NCI-H748 (cell line): Measurements from ENCODE around the gene SPHK2.
"Not testable (repeated sequence)": the region's sequence is repeated elsewhere in the genome, so short reads cannot be mapped to it uniquely, and the experiment has no call there.

Source experiments
- DNase-seq: peaks from one replicate; lab custom pipeline; 2025; ENCODE audit not compliant: unreplicated experiment; lab: John Stamatoyannopoulos, UW

SPHK2 gene

DNA sequence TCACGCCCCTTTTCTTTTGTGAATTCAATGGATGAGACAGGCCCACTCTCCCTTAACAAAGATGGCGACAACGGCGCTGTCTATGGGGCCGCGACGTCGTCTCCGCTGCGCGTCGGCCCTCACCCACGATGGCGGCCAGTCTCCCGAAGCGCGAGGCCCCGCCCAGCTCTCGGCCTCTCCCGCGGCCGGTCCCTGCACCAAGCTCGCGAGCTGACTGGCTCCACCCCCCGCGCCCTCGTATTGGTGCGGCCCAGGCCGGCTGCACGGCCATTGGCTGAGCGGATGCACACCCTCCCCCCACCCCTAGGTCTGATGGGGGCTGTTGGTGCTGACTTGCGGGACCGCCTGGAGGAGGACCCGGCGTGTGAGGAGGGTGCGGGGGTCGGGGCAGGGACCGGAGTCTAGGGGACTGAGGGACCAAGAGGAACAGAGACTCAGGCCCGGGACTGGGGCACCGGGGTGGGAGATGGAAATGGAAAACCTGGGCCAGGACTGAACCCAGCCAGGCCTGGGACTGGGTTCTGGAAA is 4.8 kb downstream of the SPHK2 start:
- peak; percentile 100 for DNase-seq

GRCh38 chr19:48624791-48625723 is 5.8 kb downstream of the SPHK2 start:
- DNase-seq: peak; percentile 40

DNA sequence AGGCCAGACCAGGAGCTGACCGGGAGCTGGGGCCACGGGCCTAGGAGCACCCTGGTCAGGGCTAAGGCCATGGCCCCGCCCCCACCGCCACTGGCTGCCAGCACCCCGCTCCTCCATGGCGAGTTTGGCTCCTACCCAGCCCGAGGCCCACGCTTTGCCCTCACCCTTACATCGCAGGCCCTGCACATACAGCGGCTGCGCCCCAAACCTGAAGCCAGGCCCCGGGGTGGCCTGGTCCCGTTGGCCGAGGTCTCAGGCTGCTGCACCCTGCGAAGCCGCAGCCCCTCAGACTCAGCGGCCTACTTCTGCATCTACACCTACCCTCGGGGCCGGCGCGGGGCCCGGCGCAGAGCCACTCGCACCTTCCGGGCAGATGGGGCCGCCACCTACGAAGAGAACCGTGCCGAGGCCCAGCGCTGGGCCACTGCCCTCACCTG is 6.6 kb downstream of the SPHK2 start:
- DNase-seq: no peak

GRCh38 chr19:48627201-48627864 is 8.0 kb downstream of the SPHK2 start:
- no peak for DNase-seq

- DNase-seq: no peak
Measured at GRCh38 chr19:48627865-48628314, 8.6 kb downstream of the SPHK2 start.

DNA sequence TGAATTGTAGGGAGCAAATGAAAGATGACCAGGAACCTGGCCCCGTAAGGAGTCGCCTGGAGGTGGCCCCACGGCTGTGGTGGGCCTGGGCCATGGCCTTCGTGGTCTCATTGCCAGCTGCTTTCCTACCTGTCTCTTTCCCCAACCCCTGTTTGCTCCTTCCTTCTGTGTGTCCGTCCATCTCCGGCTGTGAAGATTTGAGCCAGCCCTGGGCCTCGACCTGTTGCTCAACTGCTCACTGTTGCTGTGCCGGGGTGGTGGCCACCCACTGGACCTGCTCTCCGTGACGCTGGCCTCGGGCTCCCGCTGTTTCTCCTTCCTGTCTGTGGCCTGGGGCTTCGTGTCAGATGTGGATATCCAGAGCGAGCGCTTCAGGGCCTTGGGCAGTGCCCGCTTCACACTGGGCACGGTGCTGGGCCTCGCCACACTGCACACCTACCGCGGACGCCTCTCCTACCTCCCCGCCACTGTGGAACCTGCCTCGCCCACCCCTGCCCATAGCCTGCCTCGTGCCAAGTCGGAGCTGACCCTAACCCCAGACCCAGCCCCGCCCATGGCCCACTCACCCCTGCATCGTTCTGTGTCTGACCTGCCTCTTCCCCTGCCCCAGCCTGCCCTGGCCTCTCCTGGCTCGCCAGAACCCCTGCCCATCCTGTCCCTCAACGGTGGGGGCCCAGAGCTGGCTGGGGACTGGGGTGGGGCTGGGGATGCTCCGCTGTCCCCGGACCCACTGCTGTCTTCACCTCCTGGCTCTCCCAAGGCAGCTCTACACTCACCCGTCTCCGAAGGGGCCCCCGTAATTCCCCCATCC is 9.4 kb downstream of the SPHK2 start:
- DNase-seq: no peak

- no peak for DNase-seq
Measured at GRCh38 chr19:48629297-48629598, 9.9 kb downstream of the SPHK2 start.

DNA sequence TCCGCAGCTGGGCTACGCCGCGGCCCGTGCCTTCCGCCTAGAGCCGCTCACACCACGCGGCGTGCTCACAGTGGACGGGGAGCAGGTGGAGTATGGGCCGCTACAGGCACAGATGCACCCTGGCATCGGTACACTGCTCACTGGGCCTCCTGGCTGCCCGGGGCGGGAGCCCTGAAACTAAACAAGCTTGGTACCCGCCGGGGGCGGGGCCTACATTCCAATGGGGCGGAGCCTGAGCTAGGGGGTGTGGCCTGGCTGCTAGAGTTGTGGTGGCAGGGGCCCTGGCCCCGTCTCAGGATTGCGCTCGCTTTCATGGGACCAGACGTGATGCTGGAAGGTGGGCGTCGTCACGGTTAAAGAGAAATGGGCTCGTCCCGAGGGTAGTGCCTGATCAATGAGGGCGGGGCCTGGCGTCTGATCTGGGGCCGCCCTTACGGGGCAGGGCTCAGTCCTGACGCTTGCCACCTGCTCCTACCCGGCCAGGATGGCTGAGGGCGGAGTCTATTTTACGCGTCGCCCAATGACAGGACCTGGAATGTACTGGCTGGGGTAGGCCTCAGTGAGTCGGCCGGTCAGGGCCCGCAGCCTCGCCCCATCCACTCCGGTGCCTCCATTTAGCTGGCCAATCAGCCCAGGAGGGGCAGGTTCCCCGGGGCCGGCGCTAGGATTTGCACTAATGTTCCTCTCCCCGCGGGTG is 10.4 kb downstream of the SPHK2 start:
- peak; percentile 92 for DNase-seq

GRCh38 chr19:48630296-48631063 is 11.2 kb downstream of the SPHK2 start:
- no peak for DNase-seq

GRCh38 chr19:48631225-48631624 is 11.9 kb downstream of the SPHK2 start:
- DNase-seq: peak; percentile 72

GRCh38 chr19:48632286-48632685 is 13.0 kb downstream of the SPHK2 start:
- DNase-seq: not testable (repeated sequence)

DNA sequence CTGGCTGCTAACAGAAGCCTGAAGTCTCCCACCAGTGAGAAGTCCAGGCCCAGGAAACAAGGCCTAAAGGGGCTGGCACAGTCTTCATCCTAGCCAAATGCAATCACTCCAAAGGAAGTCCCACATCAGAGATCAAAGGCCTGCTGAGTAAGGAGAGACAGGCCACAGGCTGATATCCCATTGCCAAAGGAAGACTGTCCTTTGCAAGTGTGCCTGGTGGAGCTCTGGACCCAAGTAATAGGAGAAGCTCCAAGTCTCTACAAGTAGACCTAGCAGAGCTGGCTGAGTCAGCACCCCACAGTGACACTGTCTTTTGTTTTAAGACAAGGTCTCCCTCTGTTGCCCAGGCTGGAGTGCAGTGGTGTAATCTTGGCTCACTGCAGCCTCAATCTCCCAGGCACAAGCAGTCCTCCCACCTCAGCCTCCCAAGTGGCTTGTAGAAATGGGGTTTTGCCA is 13.4 kb downstream of the SPHK2 start:
- no peak for DNase-seq

DNA sequence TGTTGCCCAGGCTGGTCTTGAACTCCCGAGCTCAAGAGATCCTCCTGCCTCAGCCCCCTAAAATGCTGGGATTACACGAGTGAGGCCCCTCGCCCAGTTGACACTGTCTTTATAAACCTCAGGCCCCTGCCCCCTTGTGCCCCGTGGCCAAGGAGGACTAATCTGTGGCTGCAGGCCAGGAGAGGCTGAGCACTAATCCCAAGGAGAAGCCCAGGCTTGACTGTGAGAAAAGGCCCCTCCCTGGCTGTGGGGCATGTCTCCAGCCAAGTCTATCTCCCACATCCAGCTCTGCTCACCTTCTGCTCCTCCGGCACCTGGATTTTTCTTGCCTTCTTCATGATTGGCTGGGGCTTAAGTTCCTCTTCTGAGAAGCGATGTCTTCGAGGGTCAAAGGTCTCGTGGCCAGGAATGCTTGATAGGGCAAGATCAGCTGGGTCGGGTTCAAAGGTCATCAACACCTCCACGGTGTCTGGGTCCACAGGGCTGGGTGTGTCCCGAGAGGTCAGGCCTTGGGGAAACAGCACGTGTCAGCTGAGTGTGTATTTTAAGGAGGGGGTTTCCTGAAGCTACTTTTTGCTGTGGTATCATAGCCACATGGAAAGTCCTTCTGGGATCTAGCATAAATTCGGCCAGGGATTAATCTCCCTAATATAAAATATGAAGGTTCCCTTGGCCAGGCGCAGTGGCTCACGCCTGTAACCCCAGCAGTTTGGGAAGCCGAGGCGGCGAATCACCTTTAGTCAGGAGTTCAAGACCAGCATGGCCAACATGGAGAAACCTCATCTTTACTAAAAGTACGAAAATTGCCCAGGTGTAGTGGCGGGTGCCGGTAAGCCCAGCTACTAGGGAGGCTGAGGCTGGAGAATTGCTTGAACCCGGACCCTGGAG is 14.1 kb downstream of the SPHK2 start:
- DNase-seq: no peak

GRCh38 chr19:48634036-48634342 is 14.7 kb downstream of the SPHK2 start:
- DNase-seq: no peak

DNA sequence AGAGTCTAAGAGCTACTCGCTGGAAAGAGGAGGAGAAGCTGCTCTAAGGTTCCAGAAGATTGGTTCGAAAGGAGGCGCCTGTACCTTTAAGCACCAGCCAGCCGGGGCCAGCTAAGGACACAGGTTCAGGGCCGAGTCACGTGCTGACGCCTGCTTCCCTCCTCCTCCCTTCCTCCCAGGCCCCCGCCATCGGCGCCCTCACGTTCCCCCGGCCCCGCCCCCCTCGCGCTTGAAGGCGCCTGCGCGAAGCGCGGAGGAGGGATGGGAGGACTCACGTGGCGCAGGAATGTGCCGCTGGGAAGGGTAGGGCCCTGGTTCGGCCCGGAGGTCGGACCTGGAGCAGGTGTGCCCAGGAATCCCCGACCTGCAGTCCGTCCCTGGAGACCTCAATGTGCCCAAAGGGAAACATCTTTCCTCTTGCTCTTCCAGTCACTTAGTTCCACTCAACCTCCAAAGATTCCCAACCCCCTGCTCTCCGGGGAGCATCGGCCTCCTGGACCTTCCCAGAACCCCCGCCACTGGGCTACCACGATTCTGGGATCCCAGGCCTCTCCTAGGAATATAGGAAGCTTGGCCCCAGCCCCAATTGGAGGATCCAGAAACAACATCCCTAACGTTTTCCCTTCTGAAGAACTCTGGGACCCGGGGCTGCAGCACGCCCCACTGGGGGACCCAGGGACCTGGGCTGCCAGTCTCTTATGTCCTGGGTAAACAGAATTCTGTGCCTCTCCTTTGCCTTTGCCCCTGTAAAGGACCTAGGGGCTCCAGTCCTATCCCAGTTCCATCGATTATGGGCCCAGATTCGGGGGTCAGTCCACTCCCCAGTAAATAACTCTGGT is 15.3 kb downstream of the SPHK2 start:
- DNase-seq: peak; percentile 99

GRCh38 chr19:48635263-48635965 is 16.1 kb downstream of the SPHK2 start:
- peak; percentile 86 for DNase-seq
